GM12878 (cell line): ENCODE results near the gene PGLYRP4. TPM values are rescaled to one million over a fixed set of nuclear protein-coding genes. Genes with fewer than 3 reads are reported as not detected.

ENCODE experiments used
- ATAC-seq: fragments of 200-7000 bp; cut with Tn5 transposase; 3 replicates; pipeline ENCODE4 v1.9.1; 2020; ENCODE audit warnings: mild to moderate bottlenecking, moderate library complexity
- BruUV-seq: library from RNA; stranded (reverse); fragments of 400-500 nt; replicated peaks from 2 replicates; lab custom pipeline; 2021; lab: Mats Ljungman, UMichigan
- CTCF ChIA-PET: fragments of 300-600 bp; sonication (Branson Sonifier 250); formaldehyde crosslinking; extraction: SDS; loops from one replicate; lab custom pipeline; 2021; ENCODE audit warnings: inconsistent platforms; lab: Yijun Ruan, JAX
- POLR2A ChIA-PET: fragments of 350-600 bp; formaldehyde crosslinking; extraction: SDS; loops from one replicate; lab custom pipeline; 2021; ENCODE audit warnings: inconsistent platforms; lab: Charles Lee
- RAD21 ChIA-PET: fragments of 300-600 bp; sonication (Branson Sonifier 250); formaldehyde crosslinking; loops from one replicate; lab custom pipeline; 2023; ENCODE audit warnings: antibody characterized with exemption; ENCODE audit not compliant: unreplicated experiment; lab: Charles Lee
- SMC1A ChIA-PET: fragments of 300-600 bp; sonication (Branson Sonifier 250); formaldehyde crosslinking; loops from one replicate; lab custom pipeline; 2023; ENCODE audit not compliant: unreplicated experiment, uncharacterized antibody; lab: Charles Lee
- DNase-seq: peaks from one replicate; pipeline ENCODE4 v3.0.0-alpha.2; 2011; ENCODE audit warnings: low read depth, low spot score
- FAIRE-seq: peaks from 3 replicates; lab custom pipeline; 2011; peaks lifted over from hg19 to GRCh38; lab: Jason Lieb, UNC
- H2AFZ ChIP-seq: 2 replicates; pipeline ENCODE4 v1.6.0; 2011; ENCODE audit warnings: low read depth, low read length, control low read depth; ENCODE audit not compliant: control insufficient read depth
- H3K27ac ChIP-seq: 2 replicates; pipeline ENCODE4 v1.5.1; 2011; ENCODE audit warnings: control low read depth; ENCODE audit not compliant: control insufficient read depth, insufficient read depth
- H3K27me3 ChIP-seq, 2 experiments: replicated peaks in 1 of 2; 2 replicates each; pipeline versions ENCODE4 v1.6.0 to v1.6.1; 2011; ENCODE audit warnings: low read length in 1 of 2; ENCODE audit not compliant: control insufficient read depth in 2 of 2, insufficient read depth in 2 of 2
- H3K36me3 ChIP-seq, 2 experiments: 2 replicates each; pipeline ENCODE4 v1.5.1; 2011; ENCODE audit warnings: low read length in 1 of 2; ENCODE audit not compliant: control insufficient read depth in 2 of 2, insufficient read depth in 2 of 2
- H3K4me1 ChIP-seq: 2 replicates; pipeline ENCODE4 v1.6.1; 2011; ENCODE audit warnings: mild to moderate bottlenecking, low read length, moderate library complexity, mixed read lengths; ENCODE audit not compliant: control insufficient read depth, insufficient read depth
- H3K4me2 ChIP-seq: 2 replicates; pipeline ENCODE4 v1.6.0; 2011; ENCODE audit warnings: control low read depth; ENCODE audit not compliant: control insufficient read depth, insufficient read depth
- H3K4me3 ChIP-seq: fragments of 200-600 bp; sonication (generic); 2 replicates; pipeline ENCODE4 v1.5.1; 2016
- H3K79me2 ChIP-seq: 2 replicates; pipeline ENCODE4 v1.6.0; 2011; ENCODE audit warnings: low read length; ENCODE audit not compliant: control insufficient read depth, insufficient read depth
- H3K9ac ChIP-seq: 2 replicates; pipeline ENCODE4 v1.8.0; 2011; ENCODE audit warnings: low read length, control low read depth, mixed read lengths; ENCODE audit not compliant: control insufficient read depth, insufficient read depth
- H3K9me3 ChIP-seq: replicated peaks from 3 replicates; pipeline ENCODE4 v1.5.1; 2011; ENCODE audit warnings: mild to moderate bottlenecking, low read length; ENCODE audit not compliant: control insufficient read depth, insufficient read depth
- H4K20me1 ChIP-seq: 2 replicates; pipeline ENCODE4 v1.6.0; 2011; ENCODE audit not compliant: control insufficient read depth, insufficient read depth
- CREB1 ChIP-seq: IDR thresholded peaks from 2 replicates; pipeline ENCODE4 v1.6.1; 2012; ENCODE audit warnings: low read depth, mild to moderate bottlenecking, inconsistent platforms
- EZH2 ChIP-seq: IDR thresholded peaks from 2 replicates; pipeline ENCODE4 v1.6.1; 2012; ENCODE audit warnings: low read depth, mild to moderate bottlenecking, control low read depth, inconsistent platforms, low read length, borderline replicate concordance; ENCODE audit not compliant: control insufficient read depth
- HDGF ChIP-seq: fragments of 450-650 bp; IDR thresholded peaks from 2 replicates; pipeline ENCODE4 v1.6.1; 2016; ENCODE audit warnings: antibody characterized with exemption
- IRF3 ChIP-seq: fragments of 450-650 bp; IDR thresholded peaks from 2 replicates; pipeline ENCODE4 v1.6.1; 2014; ENCODE audit warnings: mild to moderate bottlenecking
- JUNB ChIP-seq: IDR thresholded peaks from 2 replicates; pipeline ENCODE4 v1.6.1; 2016; ENCODE audit warnings: antibody characterized with exemption, mild to moderate bottlenecking
- NBN ChIP-seq: fragments of 450-650 bp; IDR thresholded peaks from 2 replicates; pipeline ENCODE4 v1.6.1; 2016
- NFXL1 ChIP-seq: fragments of 450-650 bp; IDR thresholded peaks from 2 replicates; pipeline ENCODE4 v1.6.1; 2017; ENCODE audit warnings: antibody characterized with exemption, mild to moderate bottlenecking, borderline replicate concordance
- POLR2AphosphoS2 ChIP-seq: IDR thresholded peaks from 2 replicates; pipeline ENCODE4 v1.6.1; 2011; ENCODE audit warnings: low read depth, mild to moderate bottlenecking, low read length, improper control_type of control experiment, moderate library complexity
- RUNX3 ChIP-seq: IDR thresholded peaks from 2 replicates; pipeline ENCODE4 v1.6.1; 2012; ENCODE audit warnings: low read length, inconsistent platforms
- ZBTB11 ChIP-seq: fragments of 450-650 bp; formaldehyde crosslinking; IDR thresholded peaks from 2 replicates; pipeline ENCODE4 v1.5.0; 2022; ENCODE audit warnings: mild to moderate bottlenecking, missing genetic modification characterization
- WGBS: methylation state at CpG from one replicate; pipeline ENCODE4 v1.1.6; 2016; ENCODE audit warnings: low lambda C conversion rate; ENCODE audit not compliant: insufficient replicate concordance, insufficient coverage; ENCODE audit errors: missing lambda C conversion rate; 5-methylcytosine and 5-hydroxymethylcytosine counted together
- in situ Hi-C: fragments of 300-500 bp; cut with MboI; formaldehyde crosslinking; loops from 9 replicates; pipeline ENCODE4 v1.14.3; 2018; ENCODE audit warnings: mixed read lengths
- intact Hi-C: fragments of 100-400 bp; cut with micrococcal nuclease; formaldehyde crosslinking; loops from one replicate; pipeline ENCODE4 v1.14.2; 2022; ENCODE audit not compliant: unreplicated experiment
- polyA plus RNA-seq, 11 experiments: library from polyadenylated mRNA; depleted of rRNA in 4 of 11; unstranded in 6 of 11; stranded (reverse) in 5 of 11; fragments of >200 nt; fragmentation: Nextera tagmentation in 4 of 11; fragmentation: Illumina TruSeq in 1 of 11; extraction: Ambion mirVana in 4 of 11; extraction: Trizol in 1 of 11; gene quantifications; 1 replicate in 1 of 11; 2 replicates in 10 of 11; pipeline versions ENCODE4 v1.2.1 to v1.2.3, GENCODE V29; 2011 to 2016; ENCODE audit warnings: inconsistent platforms in 2 of 11, missing spikeins in 2 of 11, low read depth in 1 of 11
- total RNA-seq, 4 experiments: library from RNA; depleted of rRNA in 3 of 4; stranded (reverse); fragments of >200 nt in 3 of 4; fragmentation: Illumina TruSeq in 1 of 4; extraction: Trizol in 1 of 4; gene quantifications; 2 replicates each; pipeline versions ENCODE4 v1.2.1 to v1.2.3, GENCODE V29; 2013 to 2021

Gene PGLYRP4
- total and polyA plus RNA-seq, 10 of the 15 experiments (the other 5 are each of a cell fraction or from before 2014, with no cell fraction given), result 0.22 to 3.0 (median 0.44) TPM

- no peaks in the 10 kb centered on the region for H3K27me3 ChIP-seq
- TF ChIP-seq JUNB (no peak), POLR2AphosphoS2 (no peak), ZBTB11 (CRISPR knock-in tag) (no peak), NBN (no peak), NFXL1 (no peak), CREB1 (no peak), HDGF (no peak), RUNX3 (no peak), IRF3 (no peak), EZH2 (no peak)
- POLR2A ChIA-PET, result no interaction called here
- no peak overlapping the region for H3K4me2 ChIP-seq
- 16% methylated on average over 3 of the region's 3 CpGs for WGBS
- intact Hi-C loops (no loop called here), in situ Hi-C loops (no loop called here)
- no TSS peak for BruUV-seq
- H3K36me3 ChIP-seq, result no peaks in the 10 kb centered on the region
- no peaks in the 10 kb centered on the region for H3K79me2 ChIP-seq
- H3K27ac ChIP-seq, result no peak overlapping the region
- SMC1A ChIA-PET, result no interaction called here
- no peak overlapping the region for H3K4me3 ChIP-seq
- ATAC-seq (no peak), DNase-seq (no peak), FAIRE-seq (no peak)
- no peaks in the 10 kb centered on the region for H3K4me1 ChIP-seq
- no peaks in the 10 kb centered on the region for H3K9me3 ChIP-seq
- CTCF ChIA-PET, result no interaction called here
- H4K20me1 ChIP-seq, result no peaks in the 10 kb centered on the region
- H2AFZ ChIP-seq, result no peak overlapping the region
- RAD21 ChIA-PET, result no interaction called here
- no peak overlapping the region for H3K9ac ChIP-seq
Observed at GRCh38 chr1:153370146-153370545, 21.5 kb upstream of the PGLYRP4 start.
